ENCODE results near the gene USP34. TPM values are rescaled to one million over a fixed set of nuclear protein-coding genes. Genes with fewer than 3 reads are reported as not detected.

Gene USP34, protein sequence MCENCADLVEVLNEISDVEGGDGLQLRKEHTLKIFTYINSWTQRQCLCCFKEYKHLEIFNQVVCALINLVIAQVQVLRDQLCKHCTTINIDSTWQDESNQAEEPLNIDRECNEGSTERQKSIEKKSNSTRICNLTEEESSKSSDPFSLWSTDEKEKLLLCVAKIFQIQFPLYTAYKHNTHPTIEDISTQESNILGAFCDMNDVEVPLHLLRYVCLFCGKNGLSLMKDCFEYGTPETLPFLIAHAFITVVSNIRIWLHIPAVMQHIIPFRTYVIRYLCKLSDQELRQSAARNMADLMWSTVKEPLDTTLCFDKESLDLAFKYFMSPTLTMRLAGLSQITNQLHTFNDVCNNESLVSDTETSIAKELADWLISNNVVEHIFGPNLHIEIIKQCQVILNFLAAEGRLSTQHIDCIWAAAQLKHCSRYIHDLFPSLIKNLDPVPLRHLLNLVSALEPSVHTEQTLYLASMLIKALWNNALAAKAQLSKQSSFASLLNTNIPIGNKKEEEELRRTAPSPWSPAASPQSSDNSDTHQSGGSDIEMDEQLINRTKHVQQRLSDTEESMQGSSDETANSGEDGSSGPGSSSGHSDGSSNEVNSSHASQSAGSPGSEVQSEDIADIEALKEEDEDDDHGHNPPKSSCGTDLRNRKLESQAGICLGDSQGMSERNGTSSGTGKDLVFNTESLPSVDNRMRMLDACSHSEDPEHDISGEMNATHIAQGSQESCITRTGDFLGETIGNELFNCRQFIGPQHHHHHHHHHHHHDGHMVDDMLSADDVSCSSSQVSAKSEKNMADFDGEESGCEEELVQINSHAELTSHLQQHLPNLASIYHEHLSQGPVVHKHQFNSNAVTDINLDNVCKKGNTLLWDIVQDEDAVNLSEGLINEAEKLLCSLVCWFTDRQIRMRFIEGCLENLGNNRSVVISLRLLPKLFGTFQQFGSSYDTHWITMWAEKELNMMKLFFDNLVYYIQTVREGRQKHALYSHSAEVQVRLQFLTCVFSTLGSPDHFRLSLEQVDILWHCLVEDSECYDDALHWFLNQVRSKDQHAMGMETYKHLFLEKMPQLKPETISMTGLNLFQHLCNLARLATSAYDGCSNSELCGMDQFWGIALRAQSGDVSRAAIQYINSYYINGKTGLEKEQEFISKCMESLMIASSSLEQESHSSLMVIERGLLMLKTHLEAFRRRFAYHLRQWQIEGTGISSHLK (N-terminal part only)
- total RNA-seq (ENCODE audit: unreplicated experiment), result 104 TPM
- long read RNA-seq, partial matches to known transcripts, result 3 of 4 reads
- long read RNA-seq, other reads (novel, unspliced or antisense), result 1 of 4 reads

DNA sequence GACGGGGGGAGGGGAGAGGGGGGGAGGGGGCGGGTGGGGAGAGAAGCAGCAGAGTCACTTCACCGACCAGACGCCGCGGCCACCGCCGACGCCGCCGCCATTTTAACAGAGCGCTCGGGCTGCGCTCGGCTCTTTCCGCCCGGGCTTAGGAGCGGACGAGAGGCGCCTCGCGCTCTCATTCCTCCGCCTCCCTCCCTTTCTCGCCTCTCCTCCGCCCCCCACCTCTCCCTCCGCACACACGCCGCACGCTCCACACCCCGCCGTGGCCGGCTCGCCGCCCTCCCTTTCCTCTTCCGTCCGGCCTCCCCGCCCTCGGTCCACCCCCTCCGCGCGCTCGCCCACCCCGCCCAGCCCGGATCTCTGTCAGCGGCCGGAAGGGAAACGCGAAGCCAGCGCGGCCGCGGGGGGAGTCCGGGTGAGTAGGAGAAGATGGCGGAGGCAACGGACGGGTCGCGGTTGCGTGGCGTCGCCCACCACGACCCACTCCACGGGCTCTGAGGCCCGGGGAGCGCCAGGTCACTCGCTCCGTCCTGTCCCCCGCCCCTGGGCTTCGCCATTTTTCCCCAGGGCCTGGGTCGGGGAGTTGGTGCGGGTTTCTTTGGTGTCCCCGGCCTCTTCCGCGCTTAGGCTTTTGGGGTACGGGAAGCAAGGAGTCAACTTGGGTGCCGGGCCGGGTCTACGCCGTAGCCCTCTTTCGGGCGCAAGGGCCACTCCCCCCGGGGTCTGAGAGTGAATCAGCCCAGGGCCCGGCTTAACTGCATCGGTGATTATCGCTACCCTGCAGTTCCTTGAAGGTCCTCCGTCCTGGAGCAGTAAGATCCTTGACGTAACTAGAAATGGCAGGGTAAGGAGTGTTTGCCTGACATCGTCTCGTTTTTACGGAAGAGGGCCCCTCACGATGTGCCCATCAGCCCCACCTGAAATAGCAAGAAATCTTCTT is at the start of gene USP34:
Gene USP34, minus strand, starts transcription at position 123 of the 940 bp plus-strand sequence. CDS start 395 bp downstream, outside the sequence.
- Mint-ChIP-seq H3K27ac (ENCODE audit: unreplicated experiment) (peak within 1 kb of the TSS; percentile 90), H3K36me3 (ENCODE audit: unreplicated experiment) (no peaks in the 10 kb centered on the region), H3K4me3 (ENCODE audit: unreplicated experiment) (peak within 1 kb of the TSS; percentile 100), H3K9me3 (ENCODE audit: unreplicated experiment) (peaks cover 7% of the 10 kb centered on the region), H3K27me3 (ENCODE audit: unreplicated experiment) (peaks cover 5% of the 10 kb centered on the region), H3K4me1 (ENCODE audit: low read depth, unreplicated experiment) (peaks cover 5% of the 10 kb centered on the region)
- TF ChIP-seq CTCF (IDR thresholded peaks at IDR 0.05; ENCODE audit: partially characterized antibody, unreplicated experiment), result no peak
- DNase-seq, result peak; percentile 92

- Mint-ChIP-seq H3K4me1 (ENCODE audit: low read depth, unreplicated experiment) (no peaks in the 10 kb centered on the region), H3K36me3 (ENCODE audit: unreplicated experiment) (no peaks in the 10 kb centered on the region), H3K27me3 (ENCODE audit: unreplicated experiment) (no peaks in the 10 kb centered on the region), H3K27ac (ENCODE audit: unreplicated experiment) (no peak overlapping the region), H3K9me3 (ENCODE audit: unreplicated experiment) (no peaks in the 10 kb centered on the region), H3K4me3 (ENCODE audit: unreplicated experiment) (no peak overlapping the region)
- DNase-seq, result no peak
- TF ChIP-seq CTCF (IDR thresholded peaks at IDR 0.05; ENCODE audit: partially characterized antibody, unreplicated experiment), result no peak
Measured at GRCh38 chr2:61520261-61520660, 49.4 kb upstream of the USP34 start.

DNA sequence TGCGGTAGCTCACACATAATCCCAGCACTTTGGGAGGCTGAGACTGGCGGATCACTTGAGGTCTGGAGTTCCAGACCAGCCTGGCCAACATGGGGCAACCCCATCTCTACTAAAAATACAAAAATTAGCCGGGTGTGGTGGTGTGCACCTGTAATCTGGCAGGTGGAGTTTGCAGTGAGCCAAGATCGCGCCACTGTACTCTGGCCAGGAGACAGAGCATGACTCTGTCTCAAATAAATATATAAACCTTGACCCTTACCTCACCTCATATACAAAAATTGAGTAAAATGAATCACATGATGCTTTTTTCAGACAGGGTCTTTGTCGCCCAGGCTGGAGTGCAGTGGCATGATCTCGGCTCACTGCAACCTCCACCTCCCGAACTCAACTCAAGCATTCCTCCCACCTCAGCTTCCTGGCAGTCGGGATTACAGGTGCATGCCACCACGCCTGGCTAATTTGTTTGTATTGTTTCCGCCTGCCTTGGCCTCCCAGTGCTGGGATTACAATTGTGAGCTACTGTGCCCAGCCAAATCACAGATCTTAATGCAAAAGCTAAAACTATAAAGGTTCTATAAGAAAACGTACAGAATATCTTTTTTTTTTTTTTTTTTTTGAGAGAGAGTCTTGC is 42.0 kb upstream of the USP34 start:
- H3K27me3 Mint-ChIP-seq (ENCODE audit: unreplicated experiment), result peaks cover 2% of the 10 kb centered on the region
- H3K36me3 Mint-ChIP-seq (ENCODE audit: unreplicated experiment), result no peaks in the 10 kb centered on the region
- H3K27ac Mint-ChIP-seq (ENCODE audit: unreplicated experiment), result no peak overlapping the region
- H3K4me1 Mint-ChIP-seq (ENCODE audit: low read depth, unreplicated experiment), result no peaks in the 10 kb centered on the region
- DNase-seq, result no peak
- no peak overlapping the region for H3K4me3 Mint-ChIP-seq (ENCODE audit: unreplicated experiment)
- no peak for TF ChIP-seq CTCF (IDR thresholded peaks at IDR 0.05; ENCODE audit: partially characterized antibody, unreplicated experiment)
- H3K9me3 Mint-ChIP-seq (ENCODE audit: unreplicated experiment), result no peaks in the 10 kb centered on the region
